ENCODE data around the gene APAF1.

Gene APAF1

GRCh38 chr12:98678946-98679610 lies 34.0 kb downstream of the APAF1 start:
- H3K27me3 ChIP-seq (ENCODE audit: insufficient read depth, poor library complexity, severe bottlenecking) = no peaks in the 10 kb centered on the region
- no peaks in the 10 kb centered on the region for H3K9me3 ChIP-seq (ENCODE audit: severe bottlenecking)
- no peak for TF ChIP-seq CTCF (IDR thresholded peaks at IDR 0.05; ENCODE audit: poor library complexity, severe bottlenecking)
- no peak overlapping the region for H3K27ac ChIP-seq (ENCODE audit: poor library complexity, severe bottlenecking)
- DNase-seq (ENCODE audit: low spot score) (no peak), ATAC-seq (ENCODE audit: low read depth) (no peak)
- no peaks in the 10 kb centered on the region for H3K4me1 ChIP-seq (ENCODE audit: insufficient read depth, poor library complexity, severe bottlenecking)
- H3K4me3 ChIP-seq (ENCODE audit: severe bottlenecking) = no peak overlapping the region
- H3K36me3 ChIP-seq (ENCODE audit: low read depth) = peaks cover 70% of the 10 kb centered on the region

DNA sequence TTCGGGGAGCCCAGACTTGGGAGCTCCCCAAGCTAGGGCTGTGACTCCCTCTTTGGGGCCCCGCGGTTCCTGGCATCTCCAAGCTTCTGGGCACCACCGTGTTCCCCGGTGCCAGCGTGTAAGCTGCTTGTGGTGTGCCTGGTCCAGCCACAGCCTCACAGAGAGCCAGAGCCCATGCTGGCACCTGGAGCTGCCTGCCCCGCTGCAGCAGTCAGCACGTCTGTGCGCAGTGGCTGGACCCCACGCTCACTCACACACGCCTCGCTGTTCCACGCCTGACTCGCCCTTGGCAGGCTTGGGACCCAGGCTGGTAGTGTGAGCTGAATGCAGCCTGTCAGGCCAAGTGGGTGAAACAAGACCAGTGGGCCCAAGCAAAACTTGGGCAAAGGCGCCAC lies 34.5 kb downstream of the APAF1 start:
- Histone ChIP-seq H3K4me3 (ENCODE audit: severe bottlenecking) (no peak overlapping the region), H3K27ac (ENCODE audit: poor library complexity, severe bottlenecking) (no peak overlapping the region), H3K4me1 (ENCODE audit: insufficient read depth, poor library complexity, severe bottlenecking) (no peaks in the 10 kb centered on the region), H3K27me3 (ENCODE audit: insufficient read depth, poor library complexity, severe bottlenecking) (no peaks in the 10 kb centered on the region), H3K9me3 (ENCODE audit: severe bottlenecking) (no peaks in the 10 kb centered on the region), H3K36me3 (ENCODE audit: low read depth) (peaks cover 67% of the 10 kb centered on the region)
- ATAC-seq (ENCODE audit: low read depth) = no peak
- no peak for TF ChIP-seq CTCF (IDR thresholded peaks at IDR 0.05; ENCODE audit: poor library complexity, severe bottlenecking)
- DNase-seq (ENCODE audit: low spot score) = peak; percentile 49

- no peaks in the 10 kb centered on the region for H3K9me3 ChIP-seq (ENCODE audit: severe bottlenecking)
- DNase-seq (ENCODE audit: low spot score) (no peak), ATAC-seq (ENCODE audit: low read depth) (no peak)
- H3K27me3 ChIP-seq (ENCODE audit: insufficient read depth, poor library complexity, severe bottlenecking) = no peaks in the 10 kb centered on the region
- H3K4me1 ChIP-seq (ENCODE audit: insufficient read depth, poor library complexity, severe bottlenecking) = no peaks in the 10 kb centered on the region
- H3K36me3 ChIP-seq (ENCODE audit: low read depth) = peaks cover 68% of the 10 kb centered on the region
- H3K4me3 ChIP-seq (ENCODE audit: severe bottlenecking) = no peak overlapping the region
- no peak overlapping the region for H3K27ac ChIP-seq (ENCODE audit: poor library complexity, severe bottlenecking)
- TF ChIP-seq CTCF (IDR thresholded peaks at IDR 0.05; ENCODE audit: poor library complexity, severe bottlenecking) = no peak
These were observed 39.1 kb downstream of the APAF1 start for GRCh38 chr12:98684199-98684598.

DNA sequence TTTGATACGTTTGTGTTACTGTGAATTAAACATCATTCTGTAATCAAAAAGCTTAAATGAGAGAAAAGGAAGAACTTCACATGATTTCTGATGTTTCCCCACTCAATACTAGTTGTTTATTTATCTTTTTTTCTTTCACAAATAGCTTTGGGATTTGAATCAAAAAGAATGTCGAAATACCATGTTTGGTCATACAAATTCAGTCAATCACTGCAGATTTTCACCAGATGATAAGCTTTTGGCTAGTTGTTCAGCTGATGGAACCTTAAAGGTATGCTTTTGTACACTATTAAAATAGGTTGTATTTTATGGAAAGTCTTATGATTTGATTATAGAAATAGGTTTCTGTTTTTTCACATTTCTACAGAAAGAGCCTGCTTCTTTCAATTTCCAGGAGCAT lies 41.5 kb downstream of the APAF1 start:
- Histone ChIP-seq H3K4me1 (ENCODE audit: insufficient read depth, poor library complexity, severe bottlenecking) (no peaks in the 10 kb centered on the region), H3K27ac (ENCODE audit: poor library complexity, severe bottlenecking) (no peak overlapping the region), H3K27me3 (ENCODE audit: insufficient read depth, poor library complexity, severe bottlenecking) (no peaks in the 10 kb centered on the region), H3K36me3 (ENCODE audit: low read depth) (peaks cover 72% of the 10 kb centered on the region), H3K9me3 (ENCODE audit: severe bottlenecking) (no peaks in the 10 kb centered on the region), H3K4me3 (ENCODE audit: severe bottlenecking) (no peak overlapping the region)
- ATAC-seq (ENCODE audit: low read depth) (no peak), DNase-seq (ENCODE audit: low spot score) (no peak)
- TF ChIP-seq CTCF (IDR thresholded peaks at IDR 0.05; ENCODE audit: poor library complexity, severe bottlenecking) = no peak

DNA sequence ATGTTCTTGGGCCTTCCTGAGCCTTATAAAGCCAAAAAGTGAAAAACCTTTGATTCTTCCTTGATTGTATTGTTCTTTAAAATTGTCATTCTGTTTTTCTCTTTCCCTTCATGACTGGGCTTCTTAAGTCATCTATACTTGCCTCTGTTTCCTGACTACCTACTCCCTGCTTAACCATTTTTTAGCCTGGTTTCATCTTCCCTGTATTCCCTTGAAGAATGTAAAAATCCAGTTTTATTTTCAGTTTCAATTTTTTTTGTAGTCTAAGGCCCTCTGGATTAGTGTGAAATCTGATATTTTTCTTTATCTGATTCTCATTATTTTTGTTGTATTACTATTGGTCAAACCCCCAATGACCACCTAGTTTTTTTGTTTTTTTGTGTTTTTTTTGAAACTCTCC lies 46.3 kb downstream of the APAF1 start:
- Histone ChIP-seq H3K36me3 (ENCODE audit: low read depth) (peaks cover 53% of the 10 kb centered on the region), H3K27me3 (ENCODE audit: insufficient read depth, poor library complexity, severe bottlenecking) (no peaks in the 10 kb centered on the region), H3K4me3 (ENCODE audit: severe bottlenecking) (no peak overlapping the region), H3K4me1 (ENCODE audit: insufficient read depth, poor library complexity, severe bottlenecking) (no peaks in the 10 kb centered on the region), H3K9me3 (ENCODE audit: severe bottlenecking) (no peaks in the 10 kb centered on the region), H3K27ac (ENCODE audit: poor library complexity, severe bottlenecking) (no peak overlapping the region)
- DNase-seq (ENCODE audit: low spot score) = no peak
- ATAC-seq (ENCODE audit: low read depth) = no peak
- TF ChIP-seq CTCF (IDR thresholded peaks at IDR 0.05; ENCODE audit: poor library complexity, severe bottlenecking) = no peak
